BE2C (cell line): Measurements from ENCODE around the gene GRIA2.
"Not testable (repeated sequence)": the region's sequence is repeated elsewhere in the genome, so short reads cannot be mapped to it uniquely, and the experiment has no call there.

Experiments
- DNase-seq: peaks from one replicate; pipeline ENCODE4 v3.0.0-alpha.2; 2020
- H3K27me3 ChIP-seq: fragments of 250-450 bp; sonication (Bioruptor Pico); 2 replicates; pipeline ENCODE4 v1.5.1; 2020; ENCODE audit warnings: mild to moderate bottlenecking
- H3K36me3 ChIP-seq: fragments of 250-450 bp; sonication (Bioruptor Pico); 2 replicates; pipeline ENCODE4 v1.5.1; 2020; ENCODE audit warnings: mild to moderate bottlenecking
- H3K4me1 ChIP-seq: fragments of 250-450 bp; sonication (Bioruptor Pico); 2 replicates; pipeline ENCODE4 v1.5.1; 2020
- H3K4me3 ChIP-seq: 2 replicates; pipeline ENCODE4 v1.5.1; 2011; ENCODE audit warnings: low read depth, low read length
- H3K9me3 ChIP-seq: fragments of 250-450 bp; sonication (Bioruptor Pico); 2 replicates; pipeline ENCODE4 v1.5.1; 2020
- TF ChIP-seq, protein P1 (sequence below): IDR thresholded peaks from 2 replicates; pipeline ENCODE4 v1.5.1; 2012; ENCODE audit warnings: mild to moderate bottlenecking, low read depth, low read length

Gene GRIA2

DNA sequence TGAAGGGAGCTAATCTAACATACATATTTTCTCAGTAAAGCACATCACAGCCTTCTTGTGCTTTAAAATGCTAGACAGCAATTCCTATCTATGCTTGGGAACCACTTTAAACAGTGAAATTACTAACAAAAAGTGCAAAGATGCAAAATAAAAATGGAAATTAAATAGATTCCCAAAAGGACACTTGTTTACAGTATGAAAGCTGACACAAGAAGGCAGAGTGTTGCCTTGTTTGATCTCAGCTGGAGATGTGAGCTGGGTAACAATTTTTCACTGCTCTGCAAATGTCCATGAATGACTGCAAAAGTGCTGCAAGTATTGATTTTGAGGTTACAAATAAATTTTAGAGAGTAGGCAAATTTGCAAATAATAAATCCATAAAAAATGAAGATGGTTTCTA, 22.3 kb downstream of the GRIA2 start:
- no peak for DNase-seq
- Histone ChIP-seq H3K4me3 (no peak overlapping the region), H3K36me3 (no peaks in the 10 kb centered on the region), H3K9me3 (no peaks in the 10 kb centered on the region), H3K4me1 (no peaks in the 10 kb centered on the region), H3K27me3 (no peaks in the 10 kb centered on the region)
- TF ChIP-seq, protein P1, sequence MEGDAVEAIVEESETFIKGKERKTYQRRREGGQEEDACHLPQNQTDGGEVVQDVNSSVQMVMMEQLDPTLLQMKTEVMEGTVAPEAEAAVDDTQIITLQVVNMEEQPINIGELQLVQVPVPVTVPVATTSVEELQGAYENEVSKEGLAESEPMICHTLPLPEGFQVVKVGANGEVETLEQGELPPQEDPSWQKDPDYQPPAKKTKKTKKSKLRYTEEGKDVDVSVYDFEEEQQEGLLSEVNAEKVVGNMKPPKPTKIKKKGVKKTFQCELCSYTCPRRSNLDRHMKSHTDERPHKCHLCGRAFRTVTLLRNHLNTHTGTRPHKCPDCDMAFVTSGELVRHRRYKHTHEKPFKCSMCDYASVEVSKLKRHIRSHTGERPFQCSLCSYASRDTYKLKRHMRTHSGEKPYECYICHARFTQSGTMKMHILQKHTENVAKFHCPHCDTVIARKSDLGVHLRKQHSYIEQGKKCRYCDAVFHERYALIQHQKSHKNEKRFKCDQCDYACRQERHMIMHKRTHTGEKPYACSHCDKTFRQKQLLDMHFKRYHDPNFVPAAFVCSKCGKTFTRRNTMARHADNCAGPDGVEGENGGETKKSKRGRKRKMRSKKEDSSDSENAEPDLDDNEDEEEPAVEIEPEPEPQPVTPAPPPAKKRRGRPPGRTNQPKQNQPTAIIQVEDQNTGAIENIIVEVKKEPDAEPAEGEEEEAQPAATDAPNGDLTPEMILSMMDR = no peak

DNA sequence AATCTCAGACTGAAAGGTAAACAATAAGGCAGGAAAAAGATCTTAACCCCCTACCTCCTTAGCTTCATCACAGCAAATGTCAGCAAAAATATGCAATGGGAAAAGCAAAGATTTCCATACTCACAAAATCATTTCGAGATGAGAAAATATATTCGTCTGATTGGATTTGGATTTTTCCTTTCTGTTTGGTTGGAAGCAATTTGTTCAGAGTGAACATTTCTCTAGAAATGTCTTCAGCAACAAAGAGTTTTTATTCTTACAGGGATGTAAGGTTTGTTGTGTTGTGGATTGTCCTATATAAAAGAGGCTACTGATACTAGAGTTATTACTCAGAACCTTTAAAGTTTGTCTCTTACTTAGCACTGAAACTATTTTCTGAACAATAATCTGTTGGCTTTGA, 23.8 kb downstream of the GRIA2 start:
- TF ChIP-seq, protein P1 = no peak
- Histone ChIP-seq H3K9me3 (no peaks in the 10 kb centered on the region), H3K4me3 (no peak overlapping the region)

DNA sequence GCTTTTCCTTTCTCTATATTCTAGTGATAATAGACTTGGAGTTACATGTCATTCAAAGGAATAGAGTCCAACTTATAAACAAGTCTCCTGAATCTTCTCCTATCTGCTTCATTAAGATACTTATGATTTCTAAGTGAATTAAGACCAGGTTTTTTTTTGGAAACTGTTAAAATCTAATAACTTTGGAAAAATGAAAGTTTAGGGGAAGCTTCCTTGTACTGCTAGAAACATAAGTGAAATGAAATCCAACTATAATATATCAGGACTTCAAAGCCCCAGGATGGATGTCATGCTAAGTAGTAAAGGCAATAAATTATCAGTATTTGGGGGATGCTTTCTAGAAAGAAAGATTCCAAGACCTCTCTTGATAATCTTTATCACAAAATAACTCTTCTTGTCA, 24.8 kb downstream of the GRIA2 start:
- Histone ChIP-seq H3K4me3 (no peak overlapping the region), H3K4me1 (no peaks in the 10 kb centered on the region), H3K36me3 (no peaks in the 10 kb centered on the region), H3K27me3 (no peaks in the 10 kb centered on the region), H3K9me3 (no peaks in the 10 kb centered on the region)
- TF ChIP-seq, protein P1 = no peak
- no peak for DNase-seq

More for the DNA sequence above, 23.8 kb downstream of the GRIA2 start:
- Histone ChIP-seq H3K4me1 (no peaks in the 10 kb centered on the region), H3K36me3 (no peaks in the 10 kb centered on the region), H3K27me3 (no peaks in the 10 kb centered on the region)
- no peak for DNase-seq

DNA sequence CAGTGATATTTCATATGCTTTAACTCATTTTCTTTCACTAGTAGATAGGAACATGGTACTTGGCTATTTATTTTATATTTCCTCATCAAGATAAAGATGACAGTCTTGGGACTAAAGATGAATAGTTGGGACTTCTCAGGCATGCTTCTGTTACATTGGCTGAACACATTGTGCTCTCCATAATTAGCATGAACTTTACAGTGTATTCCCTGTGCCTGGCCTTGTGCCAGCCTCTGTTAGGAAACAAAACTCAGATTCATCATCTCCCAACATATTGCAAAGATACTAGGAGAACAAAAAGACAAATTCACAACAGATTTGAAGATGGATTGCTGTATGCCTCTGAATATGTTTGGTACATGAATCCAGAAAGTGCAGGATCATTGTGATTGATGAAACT, 26.4 kb downstream of the GRIA2 start:
- Histone ChIP-seq H3K4me3 (no peak overlapping the region), H3K9me3 (no peaks in the 10 kb centered on the region), H3K27me3 (no peaks in the 10 kb centered on the region), H3K4me1 (no peaks in the 10 kb centered on the region), H3K36me3 (no peaks in the 10 kb centered on the region)
- no peak for DNase-seq
- TF ChIP-seq, protein P1 = no peak

DNA sequence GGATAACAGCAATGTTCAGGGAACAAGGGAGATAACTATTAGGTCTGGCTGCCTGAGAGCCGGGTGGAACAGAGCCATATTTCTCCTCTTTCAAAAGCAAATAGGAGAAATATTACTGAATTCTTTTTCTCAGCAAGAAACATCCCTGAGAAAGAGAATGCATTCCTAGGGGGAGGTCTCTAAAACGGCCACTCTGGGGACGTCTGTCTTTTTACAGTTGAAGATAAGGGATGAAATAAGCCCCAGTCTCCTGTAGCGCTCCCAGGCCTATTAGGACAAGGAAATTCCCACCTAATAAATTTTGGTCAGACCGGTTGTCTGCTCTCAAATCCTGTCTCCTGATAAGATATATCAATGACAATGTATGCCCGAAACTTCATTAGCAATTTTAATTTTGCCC, 37.6 kb downstream of the GRIA2 start:
- not testable (repeated sequence) for H3K36me3 ChIP-seq, H3K4me3 ChIP-seq, H3K9me3 ChIP-seq, DNase-seq, H3K4me1 ChIP-seq, H3K27me3 ChIP-seq

DNA sequence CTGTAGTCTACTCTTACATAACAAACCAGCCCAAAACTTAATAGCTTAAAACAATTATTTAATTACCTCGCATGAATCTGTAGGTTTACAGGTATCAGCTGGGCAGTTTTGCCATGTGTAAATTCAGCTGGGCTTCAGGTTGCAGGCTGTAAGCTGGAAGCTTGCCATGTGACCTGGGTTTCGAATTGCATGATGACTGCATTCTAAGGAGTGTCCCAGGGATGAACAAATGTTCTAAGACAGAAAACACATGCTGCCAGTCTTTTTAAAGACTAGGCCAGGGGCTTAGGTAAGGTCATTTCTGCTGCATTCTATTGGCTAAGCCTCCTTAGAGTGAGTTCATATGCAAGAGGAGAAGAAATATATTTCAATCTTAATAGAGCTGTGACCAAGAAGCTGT, 44.8 kb downstream of the GRIA2 start:
- H3K9me3 ChIP-seq = no peaks in the 10 kb centered on the region
- H3K4me1 ChIP-seq = no peaks in the 10 kb centered on the region
- H3K36me3 ChIP-seq = no peaks in the 10 kb centered on the region
- H3K27me3 ChIP-seq = no peaks in the 10 kb centered on the region
- TF ChIP-seq, protein P1 = no peak
- no peak overlapping the region for H3K4me3 ChIP-seq
- no peak for DNase-seq

DNA sequence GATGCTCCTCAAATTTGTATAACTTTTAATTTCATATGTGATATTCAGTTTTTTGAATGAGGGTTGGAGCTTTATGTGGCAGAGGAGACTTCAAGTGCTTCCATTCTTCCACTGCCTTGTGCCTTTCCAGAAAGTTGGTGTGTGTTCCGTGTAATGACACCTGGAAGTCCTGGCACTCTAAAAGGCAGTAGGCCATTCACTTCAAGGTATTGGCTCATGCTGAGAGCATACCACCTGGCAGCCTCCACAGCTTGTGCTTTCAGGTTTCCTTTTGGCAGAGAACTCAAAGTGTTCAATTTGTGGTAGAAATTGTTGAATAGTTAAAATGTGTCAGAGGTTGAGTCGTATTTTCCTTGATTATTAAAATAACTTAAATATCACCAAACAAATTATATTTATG, 49.6 kb downstream of the GRIA2 start:
- H3K4me1 ChIP-seq = no peaks in the 10 kb centered on the region
- TF ChIP-seq, protein P1 = no peak
- no peaks in the 10 kb centered on the region for H3K36me3 ChIP-seq
- no peaks in the 10 kb centered on the region for H3K27me3 ChIP-seq
- no peak overlapping the region for H3K4me3 ChIP-seq
- DNase-seq = no peak
- no peaks in the 10 kb centered on the region for H3K9me3 ChIP-seq
